NCI-H748 treated with DMSO at 0.1 percent for 48 hours (cell line): ENCODE measurements around the gene ARL4D.
"Not testable (repeated sequence)": the region's sequence is repeated elsewhere in the genome, so short reads cannot be mapped to it uniquely, and the experiment has no call there.

ENCODE experiments used
- DNase-seq: peaks from one replicate; lab custom pipeline; 2025; lab: John Stamatoyannopoulos, UW

Gene ARL4D

GRCh38 chr17:43369986-43370385 is 28.8 kb upstream of the ARL4D start:
- no peak for DNase-seq

GRCh38 chr17:43371227-43371821 is 27.5 kb upstream of the ARL4D start:
- DNase-seq, result no peak

- no peak for DNase-seq
Observed at GRCh38 chr17:43372273-43372911, 26.4 kb upstream of the ARL4D start.

- DNase-seq, result no peak
Observed at GRCh38 chr17:43373356-43373755, 25.4 kb upstream of the ARL4D start.

- not testable (repeated sequence) for DNase-seq
Observed at GRCh38 chr17:43375915-43376314, 22.9 kb upstream of the ARL4D start.

GRCh38 chr17:43377056-43377810 is 21.6 kb upstream of the ARL4D start:
- no peak for DNase-seq

GRCh38 chr17:43378766-43379165 is 20.0 kb upstream of the ARL4D start:
- no peak for DNase-seq

- no peak for DNase-seq
Observed at GRCh38 chr17:43380307-43380706, 18.5 kb upstream of the ARL4D start.

- DNase-seq, result no peak
Observed at GRCh38 chr17:43381204-43381603, 17.6 kb upstream of the ARL4D start.

GRCh38 chr17:43381621-43382020 is 17.2 kb upstream of the ARL4D start:
- no peak for DNase-seq

GRCh38 chr17:43382776-43383175 is 16.0 kb upstream of the ARL4D start:
- DNase-seq, result no peak

- DNase-seq, result no peak
Observed at GRCh38 chr17:43383372-43383771, 15.4 kb upstream of the ARL4D start.

- DNase-seq, result no peak
Observed at GRCh38 chr17:43383826-43384475, 14.8 kb upstream of the ARL4D start.

- DNase-seq, result no peak
Observed at GRCh38 chr17:43384476-43384862, 14.3 kb upstream of the ARL4D start.

GRCh38 chr17:43385046-43385831 is 13.6 kb upstream of the ARL4D start:
- DNase-seq, result no peak

- peak; percentile 86 for DNase-seq
Observed at GRCh38 chr17:43388359-43389045, 10.3 kb upstream of the ARL4D start.

GRCh38 chr17:43389046-43389947 is 9.5 kb upstream of the ARL4D start:
- DNase-seq, result peak; percentile 85

- no peak for DNase-seq
Observed at GRCh38 chr17:43392397-43392796, 6.4 kb upstream of the ARL4D start.

- peak; percentile 91 for DNase-seq
Observed at GRCh38 chr17:43393944-43394482, 4.8 kb upstream of the ARL4D start.

- DNase-seq, result not testable (repeated sequence)
Observed at GRCh38 chr17:43394696-43395095, 4.1 kb upstream of the ARL4D start.
